ENCODE results near the gene SV2B. TPM values are rescaled to one million over a fixed set of nuclear protein-coding genes. Genes with fewer than 3 reads are reported as not detected.

The SV2B gene
- total RNA-seq, 2 donors from 2014 or later: 6.5 to 8.8 TPM

GRCh38 chr15:91259077-91259476 lies 159.0 kb downstream of the SV2B start:
- TF ChIP-seq CTCF (conservative IDR thresholded peaks at IDR 0.05): no peak
- no peaks in the 10 kb centered on the region for H3K27me3 Mint-ChIP-seq (ENCODE audit: insufficient read depth)
- H3K36me3 Mint-ChIP-seq (ENCODE audit: low read depth): no peaks in the 10 kb centered on the region

GRCh38 chr15:91261345-91261744 lies 161.3 kb downstream of the SV2B start:
- H3K36me3 Mint-ChIP-seq (ENCODE audit: low read depth): no peaks in the 10 kb centered on the region
- H3K4me3 ChIP-seq (ENCODE audit: low read length): no peak overlapping the region
- H3K4me1 ChIP-seq (ENCODE audit: control insufficient read depth, insufficient read depth, low read length): no peaks in the 10 kb centered on the region
- H3K4me1 Mint-ChIP-seq: no peaks in the 10 kb centered on the region
- H3K9ac ChIP-seq (ENCODE audit: extremely low read depth, low read length, poor library complexity, severe bottlenecking): no peak overlapping the region
- no peak overlapping the region for H3K4me3 Mint-ChIP-seq
- H3K27ac Mint-ChIP-seq: no peak overlapping the region
- no peaks in the 10 kb centered on the region for H3K9me3 ChIP-seq (ENCODE audit: control insufficient read depth, low read length)
- TF ChIP-seq CTCF (conservative IDR thresholded peaks at IDR 0.05): no peak
- H3K27me3 Mint-ChIP-seq (ENCODE audit: insufficient read depth): no peaks in the 10 kb centered on the region
- no peak overlapping the region for H3K27ac ChIP-seq (ENCODE audit: low read depth, low read length)
- DNase-seq: no peak
- H3K36me3 ChIP-seq (ENCODE audit: control insufficient read depth, insufficient read depth, low read length): no peaks in the 10 kb centered on the region
- H3K27me3 ChIP-seq (ENCODE audit: control insufficient read depth, insufficient read depth, low read length, poor library complexity, severe bottlenecking): peaks cover 7% of the 10 kb centered on the region
- H3K9me3 Mint-ChIP-seq: no peaks in the 10 kb centered on the region

More at GRCh38 chr15:91259077-91259476, 159.0 kb downstream of the SV2B start:
- DNase-seq: no peak
- 86 to 93% methylated on average over 3 of the region's 3 CpGs for WGBS, 2 experiments (ENCODE audit: insufficient coverage in 1 of 2, insufficient read length in 1 of 2)
- Histone ChIP-seq H3K27ac (ENCODE audit: low read depth, low read length) (no peak overlapping the region), H3K4me1 (ENCODE audit: control insufficient read depth, insufficient read depth, low read length) (no peaks in the 10 kb centered on the region), H3K36me3 (ENCODE audit: control insufficient read depth, insufficient read depth, low read length) (no peaks in the 10 kb centered on the region), H3K4me3 (ENCODE audit: low read length) (no peak overlapping the region), H3K9ac (ENCODE audit: extremely low read depth, low read length, poor library complexity, severe bottlenecking) (no peak overlapping the region), H3K27me3 (ENCODE audit: control insufficient read depth, insufficient read depth, low read length, poor library complexity, severe bottlenecking) (peaks cover 7% of the 10 kb centered on the region), H3K9me3 (ENCODE audit: control insufficient read depth, low read length) (no peaks in the 10 kb centered on the region)
- Mint-ChIP-seq H3K27ac (no peak overlapping the region), H3K4me3 (no peak overlapping the region), H3K4me1 (no peaks in the 10 kb centered on the region), H3K9me3 (no peaks in the 10 kb centered on the region)

- no peak overlapping the region for H3K4me3 ChIP-seq (ENCODE audit: low read length)
- no peak overlapping the region for H3K9ac ChIP-seq (ENCODE audit: extremely low read depth, low read length, poor library complexity, severe bottlenecking)
- no peak for DNase-seq
- H3K27ac Mint-ChIP-seq: no peak overlapping the region
- no peak overlapping the region for H3K27ac ChIP-seq (ENCODE audit: low read depth, low read length)
- H3K27me3 ChIP-seq (ENCODE audit: control insufficient read depth, insufficient read depth, low read length, poor library complexity, severe bottlenecking): peaks cover 7% of the 10 kb centered on the region
- H3K9me3 ChIP-seq (ENCODE audit: control insufficient read depth, low read length): no peaks in the 10 kb centered on the region
- H3K4me1 ChIP-seq (ENCODE audit: control insufficient read depth, insufficient read depth, low read length): no peaks in the 10 kb centered on the region
- no peaks in the 10 kb centered on the region for H3K9me3 Mint-ChIP-seq
- H3K27me3 Mint-ChIP-seq (ENCODE audit: insufficient read depth): no peaks in the 10 kb centered on the region
- no peak for TF ChIP-seq CTCF (conservative IDR thresholded peaks at IDR 0.05)
- WGBS, 2 experiments (ENCODE audit: insufficient coverage in 1 of 2, insufficient read length in 1 of 2): 75 to 78% methylated on average over 9 to 15 of the region's 15 CpGs
- no peaks in the 10 kb centered on the region for H3K4me1 Mint-ChIP-seq
- peaks cover 5% of the 10 kb centered on the region for H3K36me3 Mint-ChIP-seq (ENCODE audit: low read depth)
- H3K4me3 Mint-ChIP-seq: no peak overlapping the region
- no peaks in the 10 kb centered on the region for H3K36me3 ChIP-seq (ENCODE audit: control insufficient read depth, insufficient read depth, low read length)
Measured at GRCh38 chr15:91263632-91264531, 163.8 kb downstream of the SV2B start.
